NT2/D1 (cell line): ENCODE data around the gene THBS3.

Experiments
- SUZ12 ChIP-seq: IDR thresholded peaks from 2 replicates; pipeline ENCODE4 v1.6.1; 2011; ENCODE audit not compliant: insufficient read length, insufficient read depth; ENCODE audit errors: extremely low read depth
- YY1 ChIP-seq: IDR thresholded peaks from 2 replicates; pipeline ENCODE4 v1.6.1; 2011; ENCODE audit not compliant: insufficient read length, insufficient read depth
- ZNF274 ChIP-seq: IDR thresholded peaks from 2 replicates; pipeline ENCODE4 v1.6.1; 2011; ENCODE audit warnings: mild to moderate bottlenecking, low read depth, low read length

DNA sequence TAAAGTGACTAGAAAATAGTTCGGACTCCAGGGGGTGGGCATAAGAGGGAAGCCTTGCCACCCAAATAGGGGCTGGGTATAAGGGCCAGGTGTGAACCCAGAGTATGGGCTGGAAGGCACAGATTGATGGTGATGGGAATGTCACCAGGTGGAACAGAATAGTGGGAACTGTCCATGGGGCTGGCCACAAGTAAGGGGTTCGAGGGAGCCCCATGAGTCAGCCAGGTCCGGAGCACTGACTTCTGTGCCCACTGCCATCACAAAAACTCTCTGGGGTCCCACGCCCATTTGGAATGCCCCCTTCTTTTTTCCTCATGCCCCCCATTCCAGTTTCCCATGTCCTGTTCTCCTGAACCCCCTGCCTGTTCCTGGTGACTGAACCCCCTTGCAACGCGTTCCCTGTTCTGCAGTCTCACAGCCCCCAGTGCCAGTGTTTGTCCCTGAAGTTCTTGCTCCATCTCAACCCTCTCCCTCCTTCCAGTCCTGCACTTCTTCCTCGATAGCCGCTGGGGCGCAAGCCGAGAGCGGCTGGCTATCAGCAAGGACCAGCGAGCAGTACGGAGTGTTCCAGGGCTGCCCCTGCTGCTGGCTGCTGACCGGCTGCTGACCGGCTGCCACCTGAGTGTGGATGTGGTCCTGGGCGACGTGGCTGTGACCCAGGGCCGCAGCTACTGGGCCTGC is 26.2 kb downstream of the THBS3 start:
- no peak for TF ChIP-seq SUZ12
- TF ChIP-seq ZNF274: no peak
- TF ChIP-seq YY1: no peak
